A549 (cell line): Measurements from ENCODE around the gene KIF5C.

Experiments used
- PBX3 ChIP-seq: IDR thresholded peaks from 2 replicates; pipeline ENCODE4 v1.6.1; 2012
- SREBF2 ChIP-seq: fragments of 450-650 bp; IDR thresholded peaks from 2 replicates; pipeline ENCODE4 v1.6.1; 2014; ENCODE audit warnings: mild to moderate bottlenecking, moderate library complexity
- TF ChIP-seq, protein P1 (sequence below): fragments of >200 bp; sonication (Bioruptor Twin); formaldehyde crosslinking; IDR thresholded peaks from 3 replicates; pipeline ENCODE4 v1.5.1; 2016

DNA sequence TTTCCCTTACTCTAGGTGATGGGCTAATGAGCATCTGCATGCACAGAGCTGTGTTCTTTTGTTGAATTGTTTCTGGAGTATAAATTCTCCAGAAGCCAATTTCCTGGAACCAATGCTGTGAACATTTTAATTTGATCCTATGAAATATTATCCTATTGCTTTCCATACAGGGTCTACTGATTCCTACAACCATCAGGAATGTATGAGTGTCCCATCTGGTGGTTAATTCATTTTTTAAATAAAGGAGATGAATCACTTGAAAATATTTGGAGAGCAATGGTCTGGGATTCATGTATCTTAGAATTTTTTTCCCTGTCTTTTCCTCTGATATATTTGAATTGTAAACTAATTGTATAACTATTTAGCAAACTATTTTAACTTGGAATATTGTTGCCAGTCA is 14.0 kb downstream of the KIF5C start:
- TF ChIP-seq PBX3 = no peak
- no peak for TF ChIP-seq SREBF2
- TF ChIP-seq, protein P1, sequence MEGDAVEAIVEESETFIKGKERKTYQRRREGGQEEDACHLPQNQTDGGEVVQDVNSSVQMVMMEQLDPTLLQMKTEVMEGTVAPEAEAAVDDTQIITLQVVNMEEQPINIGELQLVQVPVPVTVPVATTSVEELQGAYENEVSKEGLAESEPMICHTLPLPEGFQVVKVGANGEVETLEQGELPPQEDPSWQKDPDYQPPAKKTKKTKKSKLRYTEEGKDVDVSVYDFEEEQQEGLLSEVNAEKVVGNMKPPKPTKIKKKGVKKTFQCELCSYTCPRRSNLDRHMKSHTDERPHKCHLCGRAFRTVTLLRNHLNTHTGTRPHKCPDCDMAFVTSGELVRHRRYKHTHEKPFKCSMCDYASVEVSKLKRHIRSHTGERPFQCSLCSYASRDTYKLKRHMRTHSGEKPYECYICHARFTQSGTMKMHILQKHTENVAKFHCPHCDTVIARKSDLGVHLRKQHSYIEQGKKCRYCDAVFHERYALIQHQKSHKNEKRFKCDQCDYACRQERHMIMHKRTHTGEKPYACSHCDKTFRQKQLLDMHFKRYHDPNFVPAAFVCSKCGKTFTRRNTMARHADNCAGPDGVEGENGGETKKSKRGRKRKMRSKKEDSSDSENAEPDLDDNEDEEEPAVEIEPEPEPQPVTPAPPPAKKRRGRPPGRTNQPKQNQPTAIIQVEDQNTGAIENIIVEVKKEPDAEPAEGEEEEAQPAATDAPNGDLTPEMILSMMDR = no peak
